CD4-positive, alpha-beta T cell treated with Interleukin-17A for 1 hour (primary cell): ENCODE data around the gene CCSER1.
A peak's percentile ranks its signal among the peaks of the same experiment; 100 is the strongest.
"Not testable (repeated sequence)": the region's sequence is repeated elsewhere in the genome, so short reads cannot be mapped to it uniquely, and the experiment has no call there.

Source experiments
- DNase-seq: peaks from one replicate; pipeline ENCODE4 v3.0.0-alpha.2; 2020

The CCSER1 gene

GRCh38 chr4:91092398-91092980 is 965.3 kb downstream of the CCSER1 start:
- no peak for DNase-seq

- not testable (repeated sequence) for DNase-seq
Measured at GRCh38 chr4:91094220-91094619, 967.0 kb downstream of the CCSER1 start.

DNA sequence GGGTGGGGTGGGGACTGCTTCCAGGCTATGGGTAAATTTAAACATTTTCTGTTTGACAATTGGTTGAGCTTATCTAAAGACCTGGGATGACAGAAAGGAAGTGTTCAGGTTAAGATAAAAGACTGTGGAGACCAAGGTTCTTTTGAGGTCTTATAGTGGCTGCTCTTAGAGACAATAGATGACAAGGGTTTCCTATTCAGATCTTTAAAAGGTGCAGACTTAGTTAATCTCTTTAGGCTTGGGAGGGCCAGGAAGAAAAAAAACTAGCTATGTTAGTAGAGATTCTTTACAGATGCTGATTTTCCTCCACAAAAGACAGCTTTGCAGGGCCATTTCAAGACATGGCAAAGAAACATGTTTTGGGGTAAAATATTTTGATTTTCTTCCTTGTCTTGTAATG is 972.5 kb downstream of the CCSER1 start:
- no peak for DNase-seq

DNA sequence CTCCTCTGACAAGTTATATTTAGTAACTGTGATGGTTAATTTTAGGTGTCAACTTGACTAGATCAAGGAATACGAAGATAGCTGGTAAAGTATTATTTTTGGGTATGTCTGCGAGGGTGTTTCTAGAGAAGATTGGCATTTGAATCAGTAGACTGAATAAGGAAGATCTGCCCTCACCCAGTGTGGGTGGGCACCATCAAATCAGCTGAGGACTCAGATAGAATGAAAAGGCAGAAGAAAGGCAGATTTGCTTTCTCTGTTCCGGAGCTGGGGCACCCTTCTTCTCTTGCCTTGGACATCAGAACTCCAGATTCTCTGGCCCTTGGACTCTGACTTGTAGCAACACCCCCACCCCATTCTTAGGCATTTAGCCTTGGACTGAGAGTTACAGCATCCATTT is 981.6 kb downstream of the CCSER1 start:
- no peak for DNase-seq

GRCh38 chr4:91111556-91111955 is 984.4 kb downstream of the CCSER1 start:
- no peak for DNase-seq

DNA sequence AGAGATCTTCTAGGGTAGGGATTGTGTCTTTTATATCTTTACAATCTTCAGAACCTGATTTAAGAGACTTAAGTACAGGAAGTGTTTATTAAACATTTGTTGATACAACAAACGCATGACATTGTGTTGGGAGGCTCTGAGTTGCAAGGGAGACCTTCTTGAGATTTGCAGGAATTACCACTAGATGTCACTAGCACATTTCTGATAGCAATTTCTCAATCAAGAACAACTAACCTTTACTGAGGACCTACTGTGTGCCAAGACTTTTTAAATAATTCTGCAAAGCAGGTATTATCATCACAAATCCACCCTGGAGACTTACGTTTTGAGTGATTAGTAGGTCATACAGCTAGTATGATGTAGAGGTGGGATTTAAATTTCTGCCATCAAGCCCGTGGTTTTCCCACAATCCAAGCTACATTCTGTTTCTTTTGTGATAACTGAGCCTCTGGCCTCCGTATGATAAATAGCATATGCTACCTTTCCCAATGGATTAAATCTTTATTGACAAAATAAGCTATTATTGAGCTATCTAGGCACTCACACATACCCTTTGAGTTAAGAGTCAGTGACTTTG is 986.0 kb downstream of the CCSER1 start:
- DNase-seq, result no peak

DNA sequence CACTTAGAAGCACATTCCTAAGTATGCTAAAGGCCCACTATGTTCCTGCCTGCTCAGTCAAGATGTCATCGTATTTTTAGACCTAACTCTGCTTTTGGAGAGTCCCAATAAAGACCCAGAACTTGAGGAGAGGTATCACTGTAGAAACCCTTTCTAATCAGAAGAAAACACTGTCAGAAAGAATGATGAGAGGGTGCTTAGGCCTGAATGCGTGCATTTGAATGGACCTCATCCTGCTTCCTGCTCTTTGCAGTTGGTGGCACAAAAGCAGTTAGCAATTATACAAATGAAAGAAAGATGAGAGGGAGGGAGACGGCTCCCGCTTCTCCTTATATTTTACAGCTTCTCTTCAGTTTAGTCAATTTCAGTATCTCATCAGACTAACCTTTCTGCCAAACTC is 987.2 kb downstream of the CCSER1 start:
- DNase-seq, result no peak

DNA sequence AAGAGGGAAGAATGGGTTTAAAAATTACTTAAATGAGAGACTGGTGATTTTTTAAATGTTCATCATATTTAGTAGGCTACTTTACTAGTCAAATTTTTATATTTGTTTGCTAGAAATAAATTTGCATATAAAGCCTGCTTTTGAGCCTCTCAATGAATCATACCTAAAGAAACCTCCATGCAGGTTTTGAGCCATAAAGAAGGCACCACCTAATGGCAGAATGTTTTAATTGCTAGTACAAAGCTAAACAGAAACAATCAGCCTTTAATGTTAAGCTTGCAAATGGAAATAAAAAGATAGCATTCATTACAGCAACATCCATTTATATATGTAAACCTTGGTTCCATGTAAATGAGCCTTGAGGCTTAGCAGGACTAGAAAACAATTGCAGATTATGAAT is 989.7 kb downstream of the CCSER1 start:
- DNase-seq, result no peak

DNA sequence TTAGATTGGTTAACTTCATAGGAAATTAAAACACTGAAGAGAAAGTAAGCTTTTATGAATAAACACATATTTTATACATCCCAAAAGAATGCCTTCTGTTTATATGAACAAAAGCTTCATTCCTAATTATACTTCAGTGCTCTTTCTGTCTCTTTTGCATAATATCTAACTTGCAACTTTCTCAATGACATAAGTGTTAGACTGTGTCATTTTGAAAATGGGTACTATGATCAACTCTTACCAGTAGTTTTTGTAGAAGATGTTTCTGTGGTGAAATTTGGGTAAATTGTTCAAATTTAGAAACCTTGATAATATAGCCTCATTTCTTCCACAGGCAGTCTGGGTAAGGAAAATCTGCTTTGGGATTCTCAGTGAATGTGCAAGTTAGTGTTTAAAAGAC is 991.4 kb downstream of the CCSER1 start:
- DNase-seq, result no peak

- no peak for DNase-seq
Measured at GRCh38 chr4:91123742-91124141, 996.5 kb downstream of the CCSER1 start.

- no peak for DNase-seq
Measured at GRCh38 chr4:91127192-91127591, 1000.0 kb downstream of the CCSER1 start.

DNA sequence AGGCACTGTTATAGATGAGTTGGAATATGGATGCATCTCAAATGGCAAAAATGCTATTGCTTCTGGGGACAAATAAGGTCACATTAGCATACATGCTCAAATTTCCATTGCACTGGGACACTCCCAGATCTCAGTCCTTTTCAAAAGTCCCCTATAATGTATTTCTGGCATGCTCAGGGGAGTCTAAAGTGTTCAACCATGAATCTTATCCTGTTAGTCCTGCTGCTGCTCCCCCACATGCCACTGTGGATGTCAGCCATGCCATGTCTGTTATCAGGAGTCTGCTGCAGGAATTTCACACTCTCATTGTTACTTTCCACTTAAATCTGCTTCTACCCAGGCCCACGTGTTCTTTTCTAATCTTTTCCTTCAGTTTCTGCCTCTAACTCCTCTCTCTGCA is 1000.6 kb downstream of the CCSER1 start:
- DNase-seq, result no peak

DNA sequence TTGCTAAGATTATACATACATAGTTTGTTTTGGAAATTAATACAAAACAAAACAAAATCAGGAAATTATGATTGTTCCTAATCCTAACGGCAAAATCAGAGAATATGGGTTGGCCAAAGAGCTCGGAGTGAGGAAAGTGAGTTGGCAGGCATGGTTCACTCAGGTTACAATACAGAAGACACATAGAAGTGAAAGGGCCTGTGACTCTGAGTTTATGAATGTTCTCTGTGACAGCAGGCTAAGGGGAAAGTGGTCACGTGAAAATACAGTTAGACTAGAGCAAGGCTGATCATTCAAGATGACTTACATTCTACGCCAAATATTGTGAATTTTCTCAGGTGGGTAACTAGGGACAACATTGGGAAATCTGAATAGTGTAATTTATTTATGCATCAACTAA is 1001.3 kb downstream of the CCSER1 start:
- no peak for DNase-seq

- DNase-seq, result no peak
Measured at GRCh38 chr4:91147067-91147466, 1019.9 kb downstream of the CCSER1 start.

DNA sequence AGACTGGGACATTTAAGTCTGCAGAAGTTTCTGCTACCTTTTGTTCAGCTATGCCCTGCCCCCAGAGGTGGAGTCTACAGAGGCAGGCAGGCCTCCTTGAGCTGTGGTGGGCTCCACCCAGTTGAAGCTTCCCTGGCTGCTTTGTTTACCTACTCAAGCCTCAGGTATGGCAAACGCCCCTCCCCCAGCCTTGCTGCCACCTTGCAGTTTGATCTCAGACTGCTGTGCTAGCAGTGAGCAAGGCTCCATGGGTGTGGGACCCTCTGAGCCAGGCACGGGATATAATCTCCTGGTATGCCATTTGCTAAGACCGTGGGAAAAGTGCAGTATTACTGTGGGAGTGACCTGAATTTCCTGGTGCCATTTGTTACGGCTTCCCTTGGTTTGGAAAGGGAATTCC is 1026.8 kb downstream of the CCSER1 start:
- DNase-seq, result not testable (repeated sequence)

GRCh38 chr4:91167864-91168653 is 1040.9 kb downstream of the CCSER1 start:
- DNase-seq, result not testable (repeated sequence)

DNA sequence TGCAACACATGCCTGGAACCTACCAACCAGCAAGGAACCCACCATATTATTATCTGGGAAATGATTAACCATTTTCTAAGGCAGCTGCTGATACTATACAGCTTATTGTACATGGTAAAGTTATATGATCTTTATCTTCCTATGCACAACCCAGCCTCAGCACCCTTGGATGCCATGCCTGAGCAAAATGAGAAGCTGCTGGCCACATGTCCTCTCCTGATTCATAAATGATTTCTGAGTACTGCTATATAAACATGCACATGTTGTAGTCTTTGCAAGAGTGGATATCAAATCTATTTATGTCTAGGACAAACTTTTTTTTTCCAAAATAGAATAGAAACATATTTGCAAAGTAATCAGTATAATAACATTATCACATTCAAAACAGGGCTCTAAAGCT is 1043.6 kb downstream of the CCSER1 start:
- DNase-seq, result no peak

DNA sequence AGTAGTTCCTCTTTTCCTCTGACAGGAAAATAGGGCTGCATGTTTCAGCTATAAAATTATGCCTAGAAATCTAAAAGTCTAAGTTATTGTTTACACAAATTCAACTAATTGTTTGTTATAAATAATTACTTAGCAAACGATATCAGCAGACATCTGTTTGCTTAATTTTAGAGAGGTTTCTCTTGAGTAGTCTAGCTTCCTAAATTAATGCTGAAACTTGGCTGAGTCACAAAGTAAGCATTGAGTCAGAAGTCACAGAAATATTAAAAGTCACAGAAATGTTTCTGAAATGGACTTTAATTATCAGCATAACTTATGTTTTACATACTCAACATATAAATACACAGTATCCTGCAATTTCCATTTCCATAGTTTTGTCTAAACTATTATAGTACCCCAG is 1044.0 kb downstream of the CCSER1 start:
- no peak for DNase-seq

DNA sequence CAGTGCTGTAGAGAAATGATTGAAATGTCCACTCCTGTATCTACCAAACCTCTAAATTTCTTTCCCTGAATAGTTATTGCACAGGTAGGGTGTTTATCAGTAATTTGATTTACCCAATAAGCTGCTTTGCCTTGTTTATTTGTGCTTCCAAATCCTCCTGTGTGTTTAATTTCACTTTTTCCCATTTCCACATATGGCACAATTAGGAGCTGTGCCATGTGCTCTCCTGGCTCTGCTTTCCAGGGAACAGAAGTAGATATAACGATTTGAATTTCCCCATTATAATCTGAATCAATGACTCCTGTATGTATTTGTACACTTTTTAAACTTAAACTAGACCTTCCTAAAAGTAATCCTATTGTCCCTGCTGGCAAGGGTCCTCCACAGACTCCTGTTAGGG is 1057.9 kb downstream of the CCSER1 start:
- not testable (repeated sequence) for DNase-seq

- peak; percentile 2 for DNase-seq
Measured at GRCh38 chr4:91198951-91199350, 1071.8 kb downstream of the CCSER1 start.

GRCh38 chr4:91207535-91207934 is 1080.3 kb downstream of the CCSER1 start:
- DNase-seq, result no peak

DNA sequence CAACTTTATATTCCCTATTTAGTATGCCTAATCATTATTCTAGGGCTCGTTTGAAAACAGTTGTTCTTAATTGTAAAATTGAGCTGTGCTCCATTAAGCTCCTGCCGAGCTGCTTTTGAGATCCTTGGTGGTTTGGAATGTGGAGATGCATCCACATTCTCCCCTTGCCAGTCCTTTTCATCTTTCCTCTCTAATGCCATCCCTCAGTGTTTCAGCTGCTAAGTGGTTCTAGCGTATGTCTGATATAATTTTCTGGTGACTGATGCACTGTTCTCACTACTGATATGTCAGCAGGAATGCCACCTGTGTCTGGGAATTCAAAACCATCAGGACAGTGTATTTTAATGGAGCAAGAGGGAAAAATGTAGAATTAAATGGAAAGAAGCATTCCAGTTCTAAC is 1085.0 kb downstream of the CCSER1 start:
- no peak for DNase-seq

- not testable (repeated sequence) for DNase-seq
Measured at GRCh38 chr4:91217831-91218403, 1090.7 kb downstream of the CCSER1 start.

DNA sequence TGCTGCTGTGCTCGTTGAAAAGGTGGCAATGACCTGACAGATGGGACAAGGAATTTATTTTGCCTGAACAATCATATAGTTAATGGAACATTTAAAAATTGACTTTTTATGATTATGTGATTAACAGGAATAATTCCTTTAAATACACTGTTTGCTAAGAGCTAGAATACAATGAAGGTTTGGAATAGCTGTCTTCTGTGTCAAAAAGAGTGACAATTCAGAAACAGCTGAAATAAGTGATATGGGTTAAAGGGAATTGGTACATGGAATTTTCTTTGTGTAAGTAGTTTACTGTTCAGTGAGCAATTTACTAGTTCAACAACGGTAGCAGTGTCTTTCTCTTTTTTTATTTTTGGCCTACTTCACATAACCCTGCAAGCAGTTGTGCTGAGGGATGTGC is 1093.1 kb downstream of the CCSER1 start:
- DNase-seq, result no peak
